Breast epithelium (tissue), 4 donors: ENCODE measurements around the gene PDHX. TPM values are rescaled to one million over a fixed set of nuclear protein-coding genes. Genes with fewer than 3 reads are reported as not detected.

Source experiments
- DNase-seq, 2 donors: peaks; one replicate each; pipeline ENCODE4 v3.0.0-alpha.2; 2019; ENCODE audit warnings: low spot score in 2 of 2
- H3K27ac ChIP-seq, 2 donors: fragments of 200-600 bp; sonication (generic) in 1 of 2; one replicate each; pipeline ENCODE4 v1.5.1; 2016 to 2019; ENCODE audit warnings: mild to moderate bottlenecking in 1 of 2
- H3K27me3 ChIP-seq, 2 donors: fragments of 200-600 bp; sonication (generic) in 1 of 2; one replicate each; pipeline versions ENCODE4 v1.5.1 to v1.6.0; 2017 to 2019; ENCODE audit warnings: control low read depth in 1 of 2, mild to moderate bottlenecking in 1 of 2
- H3K36me3 ChIP-seq: fragments of 200-600 bp; one replicate; pipeline ENCODE4 v1.5.1; 2019
- H3K4me1 ChIP-seq, 2 donors: fragments of 200-600 bp; sonication (generic); one replicate each; pipeline ENCODE4 v1.5.1; 2016 to 2019; ENCODE audit warnings: control low read depth in 1 of 2
- H3K4me3 ChIP-seq, 3 donors: fragments of 200-600 bp; sonication (generic); 1 replicate in 2 of 3; 2 replicates in 1 of 3; pipeline ENCODE4 v1.5.1; 2016 to 2019; ENCODE audit warnings: mild to moderate bottlenecking in 3 of 3, moderate library complexity in 2 of 3
- H3K9me3 ChIP-seq, 2 donors: fragments of 200-600 bp; sonication (generic) in 1 of 2; one replicate each; pipeline ENCODE4 v1.5.1; 2016 to 2019; ENCODE audit warnings: control low read depth in 1 of 2
- CTCF ChIP-seq, 3 donors: fragments of 450-650 bp; IDR thresholded peaks; one replicate each; pipeline ENCODE4 v1.5.1; 2016 to 2017; ENCODE audit warnings: antibody characterized with exemption in 3 of 3, mild to moderate bottlenecking in 3 of 3, moderate library complexity in 3 of 3
- POLR2A ChIP-seq: fragments of 450-650 bp; IDR thresholded peaks from one replicate; pipeline ENCODE4 v1.6.1; 2016; ENCODE audit warnings: antibody characterized with exemption, mild to moderate bottlenecking, moderate library complexity
- POLR2AphosphoS5 ChIP-seq, 3 donors: sonication (generic); formaldehyde crosslinking; IDR thresholded peaks; one replicate each; pipeline ENCODE4 v1.6.1; 2017; ENCODE audit warnings: antibody characterized with exemption in 3 of 3
- intact Hi-C: fragments of 100-400 bp; cut with DNase I; formaldehyde crosslinking; loops from one replicate; pipeline ENCODE4 v1.15.1; 2023; ENCODE audit warnings: low total_unique reads
- total RNA-seq, 3 donors: library from RNA; depleted of rRNA; stranded (reverse); fragments of >200 nt; gene quantifications; one replicate each; pipeline ENCODE4 v1.1.0, GENCODE V29; 2016

The PDHX gene
- total RNA-seq, 3 donors from 2014 or later: 32.1 to 42.7 (median 41.6) TPM

DNA sequence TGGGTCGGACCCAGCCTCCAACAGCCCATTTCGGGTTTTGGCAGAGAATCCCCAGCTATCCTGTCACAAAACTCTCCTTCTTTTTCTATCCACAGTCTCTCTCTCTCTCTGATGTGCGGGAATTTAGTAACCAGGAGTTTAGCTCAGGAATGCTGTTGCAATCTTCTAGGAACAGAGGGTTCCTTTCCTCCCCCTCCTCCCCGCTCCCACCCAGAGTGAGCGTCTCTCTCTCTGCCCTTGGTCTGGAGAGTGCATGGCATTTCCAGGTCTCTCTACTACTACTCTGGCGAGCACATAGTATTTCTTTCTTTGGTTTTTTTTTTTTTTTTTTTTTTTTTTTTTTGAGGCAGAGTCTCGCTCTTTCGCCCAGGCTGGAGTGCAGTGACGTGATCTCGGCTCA, 17.9 kb upstream of the PDHX start:
- intact Hi-C loops: no loop called here

GRCh38 chr11:34899633-34900016, 16.8 kb upstream of the PDHX start:
- no peaks in the 10 kb centered on the region for H3K36me3 ChIP-seq
- H3K27me3 ChIP-seq: no peaks in the 10 kb centered on the region
- intact Hi-C loops: no loop called here
- H3K4me3 ChIP-seq: no peak overlapping the region
- DNase-seq: no peak
- H3K27ac ChIP-seq: no peak overlapping the region
- TF ChIP-seq POLR2AphosphoS5 (IDR thresholded peaks at IDR 0.05) (no peak), CTCF (IDR thresholded peaks at IDR 0.05) (no peak), POLR2A (no peak)
- H3K9me3 ChIP-seq: peaks cover 30 to 49% of the 10 kb centered on the region in 2 donors
- no peaks in the 10 kb centered on the region for H3K4me1 ChIP-seq

More for the DNA sequence above, 17.9 kb upstream of the PDHX start:
- Histone ChIP-seq H3K27me3 (no peaks in the 10 kb centered on the region), H3K36me3 (no peaks in the 10 kb centered on the region), H3K4me3 (no peak overlapping the region), H3K9me3 (peaks cover 30 to 49% of the 10 kb centered on the region in 2 donors), H3K4me1 (no peaks in the 10 kb centered on the region), H3K27ac (no peak overlapping the region)
- no peak for DNase-seq
- no peak for TF ChIP-seq POLR2A
- TF ChIP-seq POLR2AphosphoS5 (IDR thresholded peaks at IDR 0.05): no peak
- no peak for TF ChIP-seq CTCF (IDR thresholded peaks at IDR 0.05)

- Histone ChIP-seq H3K4me3 (no peak overlapping the region), H3K9me3 (peaks cover 17 to 18% of the 10 kb centered on the region in 2 donors), H3K27me3 (no peaks in the 10 kb centered on the region), H3K36me3 (no peaks in the 10 kb centered on the region), H3K27ac (no peak overlapping the region), H3K4me1 (no peaks in the 10 kb centered on the region)
- DNase-seq: no peak
- intact Hi-C loops: no loop called here
- TF ChIP-seq CTCF (IDR thresholded peaks at IDR 0.05) (no peak), POLR2AphosphoS5 (IDR thresholded peaks at IDR 0.05) (no peak), POLR2A (no peak)
These were observed 11.9 kb upstream of the PDHX start for GRCh38 chr11:34904421-34904955.

DNA sequence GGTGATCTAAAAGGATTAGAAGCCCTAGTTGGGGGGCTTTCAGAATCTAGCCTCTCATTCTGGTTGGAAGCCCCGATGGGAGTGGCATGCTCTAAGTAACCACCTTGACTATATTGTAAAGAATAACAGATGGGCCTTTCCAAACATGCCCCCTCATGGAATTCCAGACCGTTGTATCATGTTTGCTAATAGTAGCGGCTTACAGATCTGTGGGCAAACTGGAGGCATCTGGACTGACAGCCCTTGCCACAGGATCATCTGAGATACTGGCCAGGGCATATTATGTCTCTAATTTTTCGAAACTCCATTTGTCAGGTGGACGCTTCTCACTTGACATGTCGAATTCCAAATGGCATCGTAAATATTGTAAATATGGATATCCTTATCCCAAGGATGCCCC, 10.8 kb upstream of the PDHX start:
- intact Hi-C loops: no loop called here
- H3K36me3 ChIP-seq: no peaks in the 10 kb centered on the region
- no peak for DNase-seq

More for the DNA sequence above, 10.8 kb upstream of the PDHX start:
- Histone ChIP-seq H3K4me3 (no peak overlapping the region), H3K4me1 (peaks cover 0 to 5% of the 10 kb centered on the region in 2 donors), H3K27ac (no peak overlapping the region), H3K27me3 (no peaks in the 10 kb centered on the region), H3K9me3 (peaks cover 7 to 8% of the 10 kb centered on the region in 2 donors)
- TF ChIP-seq POLR2A (no peak), POLR2AphosphoS5 (IDR thresholded peaks at IDR 0.05) (no peak), CTCF (IDR thresholded peaks at IDR 0.05) (no peak)
